ENCODE measurements around the gene BLOC1S3. TPM values are rescaled to one million over a fixed set of nuclear protein-coding genes. Genes with fewer than 3 reads are reported as not detected.

BLOC1S3 gene
- polyA plus RNA-seq, 1 donor (not counting 4 experiments of a cell fraction or from before 2014, with no cell fraction given), result 5.1 TPM

DNA sequence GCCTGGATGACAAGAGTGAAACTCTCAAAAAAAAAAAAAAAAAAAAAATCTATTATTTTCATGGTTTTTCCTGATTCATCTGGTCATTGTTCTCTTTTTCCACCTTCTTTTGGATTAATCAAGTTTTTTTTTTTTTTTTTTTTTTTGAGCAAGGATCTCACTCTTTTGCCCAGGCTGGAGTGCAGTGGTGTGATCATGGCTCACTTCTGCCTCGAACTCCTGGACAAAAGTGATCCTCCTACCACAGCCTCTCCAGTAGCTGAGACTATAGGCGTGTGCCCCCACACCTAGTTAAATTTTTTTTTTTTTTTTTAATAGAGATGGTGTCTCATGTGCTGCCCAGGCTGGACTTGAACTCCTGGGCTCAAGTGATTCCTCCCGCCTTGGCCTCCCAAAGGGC is 27.7 kb downstream of the BLOC1S3 start:
- no peak overlapping the region for H3K4me3 ChIP-seq (ENCODE audit: control insufficient read depth in 2 of 3, extremely low read depth in 1 of 3, insufficient read depth in 2 of 3, low read depth in 1 of 3, low read length in 3 of 3)
- H3K9me1 ChIP-seq (ENCODE audit: control insufficient read depth, extremely low read depth, insufficient read depth, low read length), result no peaks in the 10 kb centered on the region
- no peak overlapping the region for H3K27ac ChIP-seq (ENCODE audit: control insufficient read depth, insufficient read depth, low read length)
- H4K20me1 ChIP-seq (ENCODE audit: control insufficient read depth, extremely low read depth, insufficient read depth, low read length), result no peaks in the 10 kb centered on the region
- DNase-seq (ENCODE audit: low read depth, low spot score) (no peak), FAIRE-seq (no peak)
- H3K36me3 ChIP-seq (ENCODE audit: control insufficient read depth in 2 of 2, extremely low read depth in 1 of 2, insufficient read depth in 2 of 2, low read length in 2 of 2), result no peaks in the 10 kb centered on the region
- no peaks in the 10 kb centered on the region for H3K79me2 ChIP-seq (ENCODE audit: control insufficient read depth, insufficient read depth, low read length)
- TF ChIP-seq EZH2 (IDR thresholded peaks at IDR 0.05; ENCODE audit: low read length), result no peak
- TF ChIP-seq, protein P1, sequence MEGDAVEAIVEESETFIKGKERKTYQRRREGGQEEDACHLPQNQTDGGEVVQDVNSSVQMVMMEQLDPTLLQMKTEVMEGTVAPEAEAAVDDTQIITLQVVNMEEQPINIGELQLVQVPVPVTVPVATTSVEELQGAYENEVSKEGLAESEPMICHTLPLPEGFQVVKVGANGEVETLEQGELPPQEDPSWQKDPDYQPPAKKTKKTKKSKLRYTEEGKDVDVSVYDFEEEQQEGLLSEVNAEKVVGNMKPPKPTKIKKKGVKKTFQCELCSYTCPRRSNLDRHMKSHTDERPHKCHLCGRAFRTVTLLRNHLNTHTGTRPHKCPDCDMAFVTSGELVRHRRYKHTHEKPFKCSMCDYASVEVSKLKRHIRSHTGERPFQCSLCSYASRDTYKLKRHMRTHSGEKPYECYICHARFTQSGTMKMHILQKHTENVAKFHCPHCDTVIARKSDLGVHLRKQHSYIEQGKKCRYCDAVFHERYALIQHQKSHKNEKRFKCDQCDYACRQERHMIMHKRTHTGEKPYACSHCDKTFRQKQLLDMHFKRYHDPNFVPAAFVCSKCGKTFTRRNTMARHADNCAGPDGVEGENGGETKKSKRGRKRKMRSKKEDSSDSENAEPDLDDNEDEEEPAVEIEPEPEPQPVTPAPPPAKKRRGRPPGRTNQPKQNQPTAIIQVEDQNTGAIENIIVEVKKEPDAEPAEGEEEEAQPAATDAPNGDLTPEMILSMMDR (optimal IDR thresholded peaks at IDR 0.05 in 1 of 3, IDR thresholded peaks at IDR 0.05 in 1 of 3, conservative IDR thresholded peaks at IDR 0.05 in 1 of 3; ENCODE audit: extremely low read depth in 1 of 3, insufficient read depth in 2 of 3, low read length in 3 of 3), result no peak
- H3K4me2 ChIP-seq (ENCODE audit: control insufficient read depth, extremely low read depth, insufficient read depth, low read depth, low read length), result no peak overlapping the region
- no peak overlapping the region for H3K9ac ChIP-seq (ENCODE audit: control insufficient read depth, extremely low read depth, insufficient read depth, low read length)
- dilution Hi-C loops (cut with MboI; ENCODE audit: extremely low pct_ligation_motif_present, low sequenced_read_pairs), result no loop called here
- H2AFZ ChIP-seq (ENCODE audit: control insufficient read depth, low read length), result no peak overlapping the region
- peaks cover 7% of the 10 kb centered on the region for H3K4me1 ChIP-seq (ENCODE audit: control insufficient read depth, extremely low read depth, insufficient read depth, low read length)
- H3K9me3 ChIP-seq (ENCODE audit: control insufficient read depth, low read depth, low read length), result no peaks in the 10 kb centered on the region
- no peaks in the 10 kb centered on the region for H3K27me3 ChIP-seq (ENCODE audit: control insufficient read depth, extremely low read depth, insufficient read depth, low read length)

DNA sequence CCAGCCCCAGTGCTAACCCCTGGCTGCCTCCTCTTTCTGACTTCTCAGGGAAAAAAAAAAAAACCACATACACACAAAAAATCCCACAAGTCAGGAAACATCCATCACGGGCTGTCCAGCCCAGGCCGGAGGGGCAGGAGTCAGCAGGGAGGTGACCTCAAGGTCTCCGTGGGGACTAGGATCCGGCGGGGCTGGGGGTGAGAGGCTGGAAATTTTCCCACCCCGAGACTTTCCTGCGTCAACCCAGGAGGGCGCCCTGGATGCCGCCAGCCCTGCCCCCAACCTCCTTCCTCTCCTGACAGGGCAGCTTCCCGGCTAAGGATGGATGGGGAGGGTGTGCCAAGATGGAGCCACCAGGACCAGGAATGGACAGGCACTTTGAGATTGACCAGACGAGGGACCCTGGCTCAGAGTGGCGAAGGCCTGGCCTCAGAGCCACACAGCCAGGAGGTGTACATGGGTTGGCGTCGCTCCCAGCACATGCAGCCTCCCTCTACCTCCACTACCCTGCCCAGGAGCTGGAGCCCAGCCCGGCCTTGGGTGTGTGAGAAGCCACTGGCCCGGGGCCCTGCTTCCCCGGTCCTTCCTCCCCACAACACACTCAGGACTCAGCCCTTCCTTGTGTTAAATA is 33.3 kb downstream of the BLOC1S3 start:
- Histone ChIP-seq H3K27me3 (ENCODE audit: control insufficient read depth, extremely low read depth, insufficient read depth, low read length) (no peaks in the 10 kb centered on the region), H3K27ac (ENCODE audit: control insufficient read depth, insufficient read depth, low read length) (no peak overlapping the region)

More for the DNA sequence above, 33.3 kb downstream of the BLOC1S3 start:
- Histone ChIP-seq H3K79me2 (ENCODE audit: control insufficient read depth, insufficient read depth, low read length) (no peaks in the 10 kb centered on the region), H4K20me1 (ENCODE audit: control insufficient read depth, extremely low read depth, insufficient read depth, low read length) (no peaks in the 10 kb centered on the region), H3K36me3 (ENCODE audit: control insufficient read depth in 2 of 2, extremely low read depth in 1 of 2, insufficient read depth in 2 of 2, low read length in 2 of 2) (no peaks in the 10 kb centered on the region), H3K9me3 (ENCODE audit: control insufficient read depth, low read depth, low read length) (no peaks in the 10 kb centered on the region), H3K9me1 (ENCODE audit: control insufficient read depth, extremely low read depth, insufficient read depth, low read length) (no peaks in the 10 kb centered on the region), H3K4me2 (ENCODE audit: control insufficient read depth, extremely low read depth, insufficient read depth, low read depth, low read length) (no peak overlapping the region), H3K9ac (ENCODE audit: control insufficient read depth, extremely low read depth, insufficient read depth, low read length) (no peak overlapping the region), H3K4me3 (ENCODE audit: control insufficient read depth in 2 of 3, extremely low read depth in 1 of 3, insufficient read depth in 2 of 3, low read depth in 1 of 3, low read length in 3 of 3) (no peak overlapping the region), H3K4me1 (ENCODE audit: control insufficient read depth, extremely low read depth, insufficient read depth, low read length) (peaks cover 17% of the 10 kb centered on the region), H2AFZ (ENCODE audit: control insufficient read depth, low read length) (peak overlapping the region; percentile 67)
- FAIRE-seq (peak; percentile 23), DNase-seq (ENCODE audit: low read depth, low spot score) (no peak)
- dilution Hi-C loops (cut with MboI; ENCODE audit: extremely low pct_ligation_motif_present, low sequenced_read_pairs), result no loop called here
- TF ChIP-seq, protein P1 (optimal IDR thresholded peaks at IDR 0.05 in 1 of 3, IDR thresholded peaks at IDR 0.05 in 1 of 3, conservative IDR thresholded peaks at IDR 0.05 in 1 of 3; ENCODE audit: extremely low read depth in 1 of 3, insufficient read depth in 2 of 3, low read length in 3 of 3), result no peak
- TF ChIP-seq EZH2 (IDR thresholded peaks at IDR 0.05; ENCODE audit: low read length), result no peak

Data from keratinocyte (primary cell).